ENCODE measurements around the gene STRN3.
"Not testable (repeated sequence)": the region's sequence is repeated elsewhere in the genome, so short reads cannot be mapped to it uniquely, and the experiment has no call there.

Gene STRN3

GRCh38 chr14:31030469-31030868 is 4.3 kb upstream of the STRN3 start:
- no peak for DNase-seq

- no peak for DNase-seq
Measured at GRCh38 chr14:31029016-31029970, 3.1 kb upstream of the STRN3 start.

GRCh38 chr14:31027847-31028246 is 1.7 kb upstream of the STRN3 start:
- DNase-seq: no peak

GRCh38 chr14:31026450-31027235 is 464 bp upstream of the STRN3 start:
- DNase-seq: peak; percentile 93

GRCh38 chr14:31025367-31026076 is 657 bp downstream of the STRN3 start, which contains the start of gene AP4S1:
Gene AP4S1 (plus strand): TSS chr14:31025649. CDS start chr14:31066197, 40,548 bp downstream.
- DNase-seq: peak; percentile 47

GRCh38 chr14:31024577-31025366 is 1.4 kb downstream of the STRN3 start:
- DNase-seq: no peak

- no peak for DNase-seq
Measured at GRCh38 chr14:31024010-31024480, 2.1 kb downstream of the STRN3 start.

GRCh38 chr14:31022386-31022785 is 3.8 kb downstream of the STRN3 start:
- DNase-seq: no peak

GRCh38 chr14:31021576-31021949 is 4.6 kb downstream of the STRN3 start:
- no peak for DNase-seq

GRCh38 chr14:31020834-31021575 is 5.2 kb downstream of the STRN3 start:
- no peak for DNase-seq

- DNase-seq: no peak
Measured at GRCh38 chr14:31018057-31018645, 8.0 kb downstream of the STRN3 start.

- no peak for DNase-seq
Measured at GRCh38 chr14:31013841-31014240, 12.3 kb downstream of the STRN3 start.

GRCh38 chr14:31010935-31011334 is 15.2 kb downstream of the STRN3 start:
- DNase-seq: no peak

- no peak for DNase-seq
Measured at GRCh38 chr14:31009836-31010574, 16.2 kb downstream of the STRN3 start.

- DNase-seq: no peak
Measured at GRCh38 chr14:31006703-31007102, 19.5 kb downstream of the STRN3 start.

- not testable (repeated sequence) for DNase-seq
Measured at GRCh38 chr14:31004007-31004406, 22.2 kb downstream of the STRN3 start.

GRCh38 chr14:31003284-31003683 is 22.9 kb downstream of the STRN3 start:
- no peak for DNase-seq

GRCh38 chr14:31001339-31001658 is 24.9 kb downstream of the STRN3 start:
- DNase-seq: no peak

GRCh38 chr14:31000629-31001338 is 25.4 kb downstream of the STRN3 start:
- DNase-seq: no peak

Measured in COR-L47 (cell line).